ENCODE data around the gene RALGAPB. TPM values are rescaled to one million over a fixed set of nuclear protein-coding genes. Genes with fewer than 3 reads are reported as not detected.

The RALGAPB gene
- total and polyA plus RNA-seq, 2 experiments from 2014 or later = 10.2 to 40.4 TPM

DNA sequence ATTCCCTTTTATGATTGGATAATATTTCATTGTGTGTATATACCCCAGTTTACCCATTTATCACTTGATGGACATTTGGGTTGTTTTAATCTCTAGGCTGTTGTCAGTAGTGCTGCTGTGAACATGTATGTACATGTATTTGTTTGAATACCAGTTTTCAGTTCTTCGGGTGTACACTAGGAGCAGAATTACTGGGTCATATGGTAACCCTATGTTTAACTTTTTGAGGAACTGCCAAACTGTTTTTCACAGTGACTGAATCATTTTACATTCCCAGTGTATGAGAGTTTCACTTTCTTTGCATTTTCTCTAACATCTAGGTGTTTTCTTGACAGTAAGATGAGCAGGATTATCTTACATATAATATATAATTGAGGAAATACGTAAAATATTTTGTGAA, 63.7 kb downstream of the RALGAPB start (continued):
- TF ChIP-seq, protein P1, sequence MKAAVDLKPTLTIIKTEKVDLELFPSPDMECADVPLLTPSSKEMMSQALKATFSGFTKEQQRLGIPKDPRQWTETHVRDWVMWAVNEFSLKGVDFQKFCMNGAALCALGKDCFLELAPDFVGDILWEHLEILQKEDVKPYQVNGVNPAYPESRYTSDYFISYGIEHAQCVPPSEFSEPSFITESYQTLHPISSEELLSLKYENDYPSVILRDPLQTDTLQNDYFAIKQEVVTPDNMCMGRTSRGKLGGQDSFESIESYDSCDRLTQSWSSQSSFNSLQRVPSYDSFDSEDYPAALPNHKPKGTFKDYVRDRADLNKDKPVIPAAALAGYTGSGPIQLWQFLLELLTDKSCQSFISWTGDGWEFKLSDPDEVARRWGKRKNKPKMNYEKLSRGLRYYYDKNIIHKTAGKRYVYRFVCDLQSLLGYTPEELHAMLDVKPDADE (IDR thresholded peaks at IDR 0.05) = no peak
- no peak for TF ChIP-seq ZNF114 (CRISPR knock-in tag; IDR thresholded peaks at IDR 0.05)

DNA sequence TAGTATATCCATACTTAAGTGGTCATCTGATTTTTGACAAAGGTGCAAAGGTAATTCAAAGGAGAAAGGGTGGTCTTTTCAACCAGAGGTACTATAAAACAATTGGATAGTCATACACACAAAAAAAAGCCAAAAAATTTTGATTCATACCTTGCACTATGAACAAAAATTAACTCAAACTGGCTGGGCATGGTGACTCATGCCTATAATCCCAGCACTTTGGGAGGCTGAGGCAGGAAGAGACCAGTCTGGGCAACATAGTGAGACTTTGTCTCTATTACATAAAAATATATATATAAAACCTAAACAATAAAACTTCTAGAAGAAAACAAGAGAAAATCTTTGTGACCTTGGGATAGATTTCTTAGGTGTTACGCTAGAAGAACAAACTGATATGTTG, 64.5 kb downstream of the RALGAPB start:
- H3K27me3 Mint-ChIP-seq (ENCODE audit: insufficient read depth, low read depth, poor library complexity) = no peaks in the 10 kb centered on the region
- no peak overlapping the region for H3K27ac Mint-ChIP-seq
- no peak for TF ChIP-seq NANOG (IDR thresholded peaks at IDR 0.05; ENCODE audit: borderline replicate concordance)
- no peaks in the 10 kb centered on the region for H3K27me3 ChIP-seq (ENCODE audit: insufficient read depth)
- H4K20me1 ChIP-seq (replicated peaks; ENCODE audit: insufficient read depth) = no peaks in the 10 kb centered on the region; the same call in none of the 2 replicates
- peaks cover 18% of the 10 kb centered on the region for H3K36me3 ChIP-seq (ENCODE audit: insufficient read depth)
- DNase-seq (ENCODE audit: low spot score) (no peak), ATAC-seq (no peak)
- H3K79me2 ChIP-seq (replicated peaks; ENCODE audit: insufficient read depth) = no peaks in the 10 kb centered on the region
- H3K36me3 Mint-ChIP-seq (ENCODE audit: low read depth) = peaks cover 52% of the 10 kb centered on the region
- H3K4me1 Mint-ChIP-seq = no peaks in the 10 kb centered on the region
- no peak overlapping the region for H3K4me3 ChIP-seq
- no peaks in the 10 kb centered on the region for H3F3A ChIP-seq (replicated peaks; ENCODE audit: low read depth)
- H3K27ac ChIP-seq (ENCODE audit: low read depth) = no peak overlapping the region
- no peak overlapping the region for H3K4me2 ChIP-seq
- H2AFZ ChIP-seq = no peak overlapping the region
- no peak overlapping the region for H3K4me3 Mint-ChIP-seq
- no peaks in the 10 kb centered on the region for H3K9me3 Mint-ChIP-seq
- no peaks in the 10 kb centered on the region for H3K4me1 ChIP-seq (ENCODE audit: insufficient read depth)
- H3K9me2 ChIP-seq (ENCODE audit: insufficient read depth) = no peaks in the 10 kb centered on the region

DNA sequence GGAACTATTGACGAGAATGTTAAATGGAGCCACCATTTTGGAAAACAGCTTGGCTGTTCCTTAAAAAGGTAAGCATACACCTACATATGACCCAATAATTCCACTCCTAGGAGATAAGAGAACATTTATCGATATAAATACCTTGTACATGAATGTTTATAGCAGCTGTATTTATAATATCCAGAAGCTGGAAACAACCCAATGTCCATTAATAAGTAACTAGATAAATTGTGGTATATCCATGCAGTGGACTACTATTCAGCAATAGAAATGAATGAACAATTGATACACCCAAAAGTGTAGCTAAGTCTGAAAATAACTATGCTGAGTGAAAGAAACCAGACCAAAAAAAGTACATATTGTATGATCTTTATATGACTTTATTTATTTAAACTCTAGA, 66.1 kb downstream of the RALGAPB start:
- no peak overlapping the region for H3K4me2 ChIP-seq
- H3K4me1 ChIP-seq (ENCODE audit: insufficient read depth) = no peaks in the 10 kb centered on the region
- no peak overlapping the region for H2AFZ ChIP-seq
- no peaks in the 10 kb centered on the region for H3K27me3 Mint-ChIP-seq (ENCODE audit: insufficient read depth, low read depth, poor library complexity)
- no peak for TF ChIP-seq CREB1 (CRISPR knock-in tag; IDR thresholded peaks at IDR 0.05; ENCODE audit: low read depth)
- no peak for TF ChIP-seq POLR2AphosphoS5 (IDR thresholded peaks at IDR 0.05; ENCODE audit: low read depth)
- DNase-seq (ENCODE audit: low spot score) = no peak
- no peak overlapping the region for H3K4me3 Mint-ChIP-seq
- H3K79me2 ChIP-seq (replicated peaks; ENCODE audit: insufficient read depth) = no peaks in the 10 kb centered on the region
- no peaks in the 10 kb centered on the region for H3K9me2 ChIP-seq (ENCODE audit: insufficient read depth)
- ATAC-seq = no peak
- H3K27ac Mint-ChIP-seq = no peak overlapping the region
- H3F3A ChIP-seq (replicated peaks; ENCODE audit: low read depth) = no peaks in the 10 kb centered on the region
- H3K27me3 ChIP-seq (ENCODE audit: insufficient read depth) = no peaks in the 10 kb centered on the region
- H3K36me3 ChIP-seq (ENCODE audit: insufficient read depth) = peaks cover 19% of the 10 kb centered on the region
- no peaks in the 10 kb centered on the region for H3K9me3 Mint-ChIP-seq
- H4K20me1 ChIP-seq (replicated peaks; ENCODE audit: insufficient read depth) = no peaks in the 10 kb centered on the region; the same call in none of the 2 replicates
- H3K36me3 Mint-ChIP-seq (ENCODE audit: low read depth) = peaks cover 49% of the 10 kb centered on the region
- no peak overlapping the region for H3K27ac ChIP-seq (ENCODE audit: low read depth)
- H3K4me1 Mint-ChIP-seq = no peaks in the 10 kb centered on the region
- no peak overlapping the region for H3K4me3 ChIP-seq

DNA sequence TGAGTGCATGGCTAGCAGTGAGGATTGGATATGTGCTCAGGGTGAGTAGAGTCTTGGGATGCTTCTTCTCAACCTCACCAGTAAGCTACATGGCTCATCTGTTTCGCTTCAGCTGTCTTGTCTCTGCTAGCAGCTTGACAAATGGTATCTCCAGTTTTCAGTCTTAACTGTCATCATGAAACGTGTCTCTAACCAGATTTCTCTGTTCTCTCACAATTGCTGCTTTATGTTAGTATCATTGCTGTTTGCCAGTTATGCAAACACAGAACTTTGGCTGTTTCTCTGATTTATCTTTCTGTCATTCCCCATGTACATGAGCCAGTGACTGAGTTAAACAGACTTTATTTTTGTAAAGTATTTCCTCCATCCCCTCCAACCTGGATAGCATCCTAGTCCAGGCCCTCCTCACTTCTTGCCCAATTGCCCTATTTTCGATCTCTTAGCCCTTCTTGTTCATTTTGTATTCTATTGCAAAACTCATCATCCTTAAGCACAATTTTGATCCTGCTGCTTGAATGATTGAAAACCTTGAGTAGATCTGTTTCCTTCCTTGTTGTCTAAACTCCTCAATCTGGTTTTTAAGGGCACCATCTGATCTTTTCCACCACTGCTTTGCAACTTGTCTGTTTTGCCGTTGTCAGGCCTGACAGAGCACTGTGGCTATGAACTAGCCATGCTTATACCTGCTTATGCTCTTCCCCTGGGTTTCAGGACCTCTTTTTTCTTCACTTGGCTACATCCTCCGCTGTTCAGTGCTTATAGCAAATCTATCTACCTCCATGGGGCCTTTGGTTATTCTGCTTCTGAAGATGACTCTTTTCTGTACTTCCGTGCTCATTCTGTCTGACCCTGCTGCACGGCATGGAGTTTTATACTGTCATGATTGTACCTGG, 70.6 kb downstream of the RALGAPB start:
- Histone ChIP-seq H3K9me2 (ENCODE audit: insufficient read depth) (no peaks in the 10 kb centered on the region), H3K36me3 (ENCODE audit: insufficient read depth) (peaks cover 33% of the 10 kb centered on the region), H3K79me2 (replicated peaks; ENCODE audit: insufficient read depth) (no peaks in the 10 kb centered on the region), H3K27me3 (ENCODE audit: insufficient read depth) (no peaks in the 10 kb centered on the region), H2AFZ (no peak overlapping the region), H3K4me1 (ENCODE audit: insufficient read depth) (no peaks in the 10 kb centered on the region), H3K27ac (ENCODE audit: low read depth) (no peak overlapping the region), H3K4me2 (no peak overlapping the region), H4K20me1 (replicated peaks; ENCODE audit: insufficient read depth) (peaks cover 5% of the 10 kb centered on the region), H3K4me3 (no peak overlapping the region), H3F3A (replicated peaks; ENCODE audit: low read depth) (no peaks in the 10 kb centered on the region)
- H3K4me3 Mint-ChIP-seq = no peak overlapping the region
- ATAC-seq (no peak), DNase-seq (ENCODE audit: low spot score) (no peak)
- no peak overlapping the region for H3K27ac Mint-ChIP-seq
- no peaks in the 10 kb centered on the region for H3K27me3 Mint-ChIP-seq (ENCODE audit: insufficient read depth, low read depth, poor library complexity)
- H3K4me1 Mint-ChIP-seq = no peaks in the 10 kb centered on the region
- TF ChIP-seq, protein P2, sequence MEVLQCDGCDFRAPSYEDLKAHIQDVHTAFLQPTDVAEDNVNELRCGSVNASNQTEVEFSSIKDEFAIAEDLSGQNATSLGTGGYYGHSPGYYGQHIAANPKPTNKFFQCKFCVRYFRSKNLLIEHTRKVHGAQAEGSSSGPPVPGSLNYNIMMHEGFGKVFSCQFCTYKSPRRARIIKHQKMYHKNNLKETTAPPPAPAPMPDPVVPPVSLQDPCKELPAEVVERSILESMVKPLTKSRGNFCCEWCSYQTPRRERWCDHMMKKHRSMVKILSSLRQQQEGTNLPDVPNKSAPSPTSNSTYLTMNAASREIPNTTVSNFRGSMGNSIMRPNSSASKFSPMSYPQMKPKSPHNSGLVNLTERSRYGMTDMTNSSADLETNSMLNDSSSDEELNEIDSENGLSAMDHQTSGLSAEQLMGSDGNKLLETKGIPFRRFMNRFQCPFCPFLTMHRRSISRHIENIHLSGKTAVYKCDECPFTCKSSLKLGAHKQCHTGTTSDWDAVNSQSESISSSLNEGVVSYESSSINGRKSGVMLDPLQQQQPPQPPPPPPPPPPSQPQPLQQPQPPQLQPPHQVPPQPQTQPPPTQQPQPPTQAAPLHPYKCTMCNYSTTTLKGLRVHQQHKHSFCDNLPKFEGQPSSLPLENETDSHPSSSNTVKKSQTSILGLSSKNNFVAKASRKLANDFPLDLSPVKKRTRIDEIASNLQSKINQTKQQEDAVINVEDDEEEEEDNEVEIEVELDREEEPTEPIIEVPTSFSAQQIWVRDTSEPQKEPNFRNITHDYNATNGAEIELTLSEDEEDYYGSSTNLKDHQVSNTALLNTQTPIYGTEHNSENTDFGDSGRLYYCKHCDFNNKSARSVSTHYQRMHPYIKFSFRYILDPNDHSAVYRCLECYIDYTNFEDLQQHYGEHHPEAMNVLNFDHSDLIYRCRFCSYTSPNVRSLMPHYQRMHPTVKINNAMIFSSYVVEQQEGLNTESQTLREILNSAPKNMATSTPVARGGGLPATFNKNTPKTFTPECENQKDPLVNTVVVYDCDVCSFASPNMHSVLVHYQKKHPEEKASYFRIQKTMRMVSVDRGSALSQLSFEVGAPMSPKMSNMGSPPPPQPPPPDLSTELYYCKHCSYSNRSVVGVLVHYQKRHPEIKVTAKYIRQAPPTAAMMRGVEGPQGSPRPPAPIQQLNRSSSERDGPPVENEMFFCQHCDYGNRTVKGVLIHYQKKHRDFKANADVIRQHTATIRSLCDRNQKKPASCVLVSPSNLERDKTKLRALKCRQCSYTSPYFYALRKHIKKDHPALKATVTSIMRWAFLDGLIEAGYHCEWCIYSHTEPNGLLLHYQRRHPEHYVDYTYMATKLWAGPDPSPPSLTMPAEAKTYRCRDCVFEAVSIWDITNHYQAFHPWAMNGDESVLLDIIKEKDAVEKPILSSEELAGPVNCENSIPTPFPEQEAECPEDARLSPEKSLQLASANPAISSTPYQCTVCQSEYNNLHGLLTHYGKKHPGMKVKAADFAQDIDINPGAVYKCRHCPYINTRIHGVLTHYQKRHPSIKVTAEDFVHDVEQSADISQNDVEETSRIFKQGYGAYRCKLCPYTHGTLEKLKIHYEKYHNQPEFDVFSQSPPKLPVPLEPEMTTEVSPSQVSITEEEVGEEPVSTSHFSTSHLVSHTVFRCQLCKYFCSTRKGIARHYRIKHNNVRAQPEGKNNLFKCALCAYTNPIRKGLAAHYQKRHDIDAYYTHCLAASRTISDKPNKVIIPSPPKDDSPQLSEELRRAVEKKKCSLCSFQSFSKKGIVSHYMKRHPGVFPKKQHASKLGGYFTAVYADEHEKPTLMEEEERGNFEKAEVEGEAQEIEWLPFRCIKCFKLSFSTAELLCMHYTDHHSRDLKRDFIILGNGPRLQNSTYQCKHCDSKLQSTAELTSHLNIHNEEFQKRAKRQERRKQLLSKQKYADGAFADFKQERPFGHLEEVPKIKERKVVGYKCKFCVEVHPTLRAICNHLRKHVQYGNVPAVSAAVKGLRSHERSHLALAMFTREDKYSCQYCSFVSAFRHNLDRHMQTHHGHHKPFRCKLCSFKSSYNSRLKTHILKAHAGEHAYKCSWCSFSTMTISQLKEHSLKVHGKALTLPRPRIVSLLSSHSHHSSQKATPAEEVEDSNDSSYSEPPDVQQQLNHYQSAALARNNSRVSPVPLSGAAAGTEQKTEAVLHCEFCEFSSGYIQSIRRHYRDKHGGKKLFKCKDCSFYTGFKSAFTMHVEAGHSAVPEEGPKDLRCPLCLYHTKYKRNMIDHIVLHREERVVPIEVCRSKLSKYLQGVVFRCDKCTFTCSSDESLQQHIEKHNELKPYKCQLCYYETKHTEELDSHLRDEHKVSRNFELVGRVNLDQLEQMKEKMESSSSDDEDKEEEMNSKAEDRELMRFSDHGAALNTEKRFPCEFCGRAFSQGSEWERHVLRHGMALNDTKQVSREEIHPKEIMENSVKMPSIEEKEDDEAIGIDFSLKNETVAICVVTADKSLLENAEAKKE (CRISPR knock-in tag; IDR thresholded peaks at IDR 0.05) = no peak
- no peaks in the 10 kb centered on the region for H3K9me3 Mint-ChIP-seq
- peaks cover 29% of the 10 kb centered on the region for H3K36me3 Mint-ChIP-seq (ENCODE audit: low read depth)

Measured in GM23338 (cell line).